Gastrocnemius medialis (tissue), 4 donors: ENCODE results near the gene KDELR3.

Experiments
- CTCF ChIP-seq, 5 experiments: fragments of 450-650 bp in 3 of 5; fragments of 200-600 bp in 2 of 5; sonication (generic) in 2 of 5; IDR thresholded peaks in 4 of 5; conservative IDR thresholded peaks in 1 of 5; 1 replicate in 4 of 5; 2 replicates in 1 of 5; pipeline ENCODE4 v1.5.1; 2016 to 2019; ENCODE audit warnings: antibody characterized with exemption in 5 of 5, mild to moderate bottlenecking in 3 of 5, moderate library complexity in 3 of 5
- POLR2A ChIP-seq, 2 donors: fragments of 450-650 bp; IDR thresholded peaks; one replicate each; pipeline ENCODE4 v1.6.1; 2017; ENCODE audit warnings: antibody characterized with exemption in 2 of 2, mild to moderate bottlenecking in 2 of 2, moderate library complexity in 2 of 2

DNA sequence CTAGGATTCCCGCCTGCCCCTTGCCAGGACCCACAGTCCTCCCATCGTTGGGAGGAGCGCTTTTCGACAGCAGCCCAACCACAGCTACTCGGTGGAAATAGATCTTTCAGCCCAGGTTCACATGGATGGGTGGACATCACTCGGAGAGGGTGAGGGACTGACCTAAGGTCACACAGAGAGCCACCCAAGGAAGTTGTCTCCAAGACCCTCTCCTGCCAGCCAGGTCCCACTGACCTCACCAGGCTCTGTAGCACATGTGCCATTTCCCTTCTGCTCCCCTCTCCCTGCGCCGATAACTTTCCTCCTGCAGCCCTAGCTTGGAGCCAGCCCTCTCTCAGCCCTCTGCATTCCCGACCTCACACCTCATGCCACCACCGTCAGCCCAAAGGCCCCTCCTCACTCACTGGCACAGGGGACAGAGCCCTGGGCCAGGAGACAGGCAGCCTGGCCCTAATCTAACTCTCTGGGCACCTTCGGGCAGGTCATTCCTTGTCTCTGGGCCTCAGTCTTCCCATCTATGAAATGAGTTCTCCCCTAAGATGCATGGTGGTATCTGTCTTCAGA lies 17.6 kb upstream of the KDELR3 start:
- TF ChIP-seq CTCF (IDR thresholded peaks at IDR 0.05 in 4 of 5, conservative IDR thresholded peaks at IDR 0.05 in 1 of 5): no peak
- TF ChIP-seq POLR2A (IDR thresholded peaks at IDR 0.05): no peak
